ENCODE measurements around the gene GGA1. TPM values are rescaled to one million over a fixed set of nuclear protein-coding genes. Genes with fewer than 3 reads are reported as not detected.

Gene GGA1
- total and polyA plus RNA-seq, 2 of the 4 experiments (the other 2 are of a cell fraction), result 17.2 to 48.5 TPM

- peak overlapping the region; percentile 9; the same call in 1 of the 2 replicates for H2BK20ac ChIP-seq (ENCODE audit: low read depth, low read length)
- 0 out of 4 replicates have a peak overlapping the region, but pooled peaks of 1 of the 2 experiments have one; percentile 7 for H4K8ac ChIP-seq (ENCODE audit: low read depth in 2 of 2, low read length in 2 of 2)
- H4K20me1 ChIP-seq (ENCODE audit: insufficient read depth, low read length), result peaks cover 31% of the 10 kb centered on the region
- H3K23ac ChIP-seq (ENCODE audit: low read depth, low read length), result peak overlapping the region; percentile 93
- no peak overlapping the region for H4K91ac ChIP-seq (ENCODE audit: insufficient read depth, low read depth, low read length)
- DNase-seq, result no peak
- intact Hi-C loops (cut with micrococcal nuclease) (no loop called here), dilution Hi-C loops (cut with HindIII; ENCODE audit: low sequenced_read_pairs, unreplicated experiment) (no loop called here), in situ Hi-C loops (cut with MboI; ENCODE audit: low sequenced_read_pairs) (no loop called here)
- no peak overlapping the region for H2BK15ac ChIP-seq (ENCODE audit: low read depth, low read length)
- H3K79me1 ChIP-seq (ENCODE audit: low read depth in 1 of 2, low read length in 2 of 2), result peaks cover 30 to 58% of the 10 kb centered on the region in 2 experiments; a peak in 3 of 4 replicates
- H3K14ac ChIP-seq (replicated peaks; ENCODE audit: low read depth, low read length), result peak overlapping the region; percentile 64
- no peaks in the 10 kb centered on the region; the same call in 1 of the 2 replicates for H3K36me3 ChIP-seq (ENCODE audit: control insufficient read depth, insufficient read depth, low read length)
- peaks cover 25% of the 10 kb centered on the region for H3K4me1 ChIP-seq (ENCODE audit: control insufficient read depth, insufficient read depth, low read length)
- H4K5ac ChIP-seq (ENCODE audit: low read depth, low read length), result no peak overlapping the region
- H2BK120ac ChIP-seq (ENCODE audit: low read depth, low read length), result no peak overlapping the region
- no peaks in the 10 kb centered on the region for H3K9me3 ChIP-seq (ENCODE audit: control insufficient read depth, insufficient read depth, low read length)
- H3K27me3 ChIP-seq (ENCODE audit: control insufficient read depth, insufficient read depth, low read length), result no peaks in the 10 kb centered on the region
- peak overlapping the region; percentile 65 for H2AFZ ChIP-seq (replicated peaks; ENCODE audit: low read length, poor library complexity)
- WGBS, 2 experiments (ENCODE audit: extremely low coverage in 2 of 2, insufficient read length in 1 of 2), result 80% methylated on average over 4 of the region's 14 CpGs; no CpG with 5 or more reads in 1 of the 2 experiments
- H2AK9ac ChIP-seq (replicated peaks; ENCODE audit: low read depth, low read length, poor library complexity), result peak overlapping the region; percentile 97
- H2AK5ac ChIP-seq (ENCODE audit: low read depth, low read length), result peak overlapping the region; percentile 91
- no peak for ATAC-seq (ENCODE audit: low read depth)
- BruUV-seq (replicated peaks), result no TSS peak
- ChIA-PET CTCF (interaction anchor here (0.8 to 1.9 kb wide), 3 partner anchors 16 to 23 kb away, joined by 3 to 5 read pairs (median 4); no protein-coding TSS in a partner anchor), POLR2A (ENCODE audit: unreplicated experiment) (interaction anchor here (0.5 to 2.0 kb wide), 2 partner anchors 16 to 19 kb away, joined by 4 to 14 read pairs; partner anchors contain the start of gene LGALS1)
- H2BK5ac ChIP-seq (ENCODE audit: low read depth, low read length, poor library complexity, severe bottlenecking), result no peak overlapping the region
- TF ChIP-seq BHLHE40 (IDR thresholded peaks at IDR 0.05; ENCODE audit: low read depth, low read length), result no peak
- no peak for TF ChIP-seq FOS (IDR thresholded peaks at IDR 0.05; ENCODE audit: low read depth, low read length)
- no peak for TF ChIP-seq CHD1 (IDR thresholded peaks at IDR 0.05; ENCODE audit: low read depth, low read length)
- H3K9ac ChIP-seq (ENCODE audit: low read depth, low read length), result peak overlapping the region; percentile 82
- no peak overlapping the region; the same call in 1 of the 2 replicates for H3K27ac ChIP-seq (ENCODE audit: insufficient read depth, low read length)
- H3K4me3 ChIP-seq (ENCODE audit: insufficient read depth, low read depth, low read length), result peak overlapping the region; percentile 55
- peak overlapping the region; percentile 54; the same call in 1 of the 2 replicates for H3K4ac ChIP-seq (ENCODE audit: low read depth, low read length)
- no peak overlapping the region for H3K18ac ChIP-seq (ENCODE audit: low read depth, low read length)
- H3K9me1 ChIP-seq (ENCODE audit: insufficient read depth, low read length), result peaks cover 11% of the 10 kb centered on the region
- H3K56ac ChIP-seq (ENCODE audit: extremely low read depth, insufficient read depth, low read length), result no peak overlapping the region
- H3K4me2 ChIP-seq (ENCODE audit: low read depth, low read length), result peak overlapping the region; percentile 96
These were observed 51.5 kb downstream of the GGA1 start for GRCh38 chr22:37659897-37660708.

Data from IMR-90 (cell line).